NCI-H1092 treated with DMSO at 0.1 percent for 48 hours (cell line): Measurements from ENCODE around the gene TAGLN3.
"Not testable (repeated sequence)": the region's sequence is repeated elsewhere in the genome, so short reads cannot be mapped to it uniquely, and the experiment has no call there.

Experiments used
- DNase-seq: peaks from one replicate; lab custom pipeline; 2025; lab: John Stamatoyannopoulos, UW

Gene TAGLN3

GRCh38 chr3:112010636-112011035, 11.9 kb downstream of the TAGLN3 start:
- DNase-seq: peak; percentile 89

GRCh38 chr3:112011376-112011940, 12.7 kb downstream of the TAGLN3 start:
- DNase-seq: no peak

- peak; percentile 41 for DNase-seq
Measured at GRCh38 chr3:112012205-112012992, 13.7 kb downstream of the TAGLN3 start.

GRCh38 chr3:112013058-112013783, 14.5 kb downstream of the TAGLN3 start:
- no peak for DNase-seq

GRCh38 chr3:112013784-112014143, 15.0 kb downstream of the TAGLN3 start:
- DNase-seq: no peak

GRCh38 chr3:112017091-112017490, 18.4 kb downstream of the TAGLN3 start:
- DNase-seq: no peak

- DNase-seq: no peak
Measured at GRCh38 chr3:112018712-112019111, 20.0 kb downstream of the TAGLN3 start.

GRCh38 chr3:112019716-112020115, 21.0 kb downstream of the TAGLN3 start:
- no peak for DNase-seq

- DNase-seq: no peak
Measured at GRCh38 chr3:112020674-112021085, 22.0 kb downstream of the TAGLN3 start.

GRCh38 chr3:112027142-112027541, 28.4 kb downstream of the TAGLN3 start:
- DNase-seq: no peak

GRCh38 chr3:112027826-112028225, 29.1 kb downstream of the TAGLN3 start:
- DNase-seq: peak; percentile 25

GRCh38 chr3:112030901-112031300, 32.2 kb downstream of the TAGLN3 start:
- no peak for DNase-seq

GRCh38 chr3:112032098-112032731, 33.5 kb downstream of the TAGLN3 start:
- peak; percentile 79 for DNase-seq

- DNase-seq: no peak
Measured at GRCh38 chr3:112034436-112034835, 35.7 kb downstream of the TAGLN3 start, which contains the start of gene TMPRSS7. TSS of gene TMPRSS7 (plus strand) at chr3:112034736. CDS start at chr3:112034846, 110 bp downstream.

GRCh38 chr3:112035241-112035640, 36.5 kb downstream of the TAGLN3 start:
- no peak for DNase-seq

GRCh38 chr3:112037194-112037593, 38.5 kb downstream of the TAGLN3 start:
- not testable (repeated sequence) for DNase-seq

- peak; percentile 13 for DNase-seq
Measured at GRCh38 chr3:112038863-112039262, 40.1 kb downstream of the TAGLN3 start.

GRCh38 chr3:112041321-112041720, 42.6 kb downstream of the TAGLN3 start:
- peak; percentile 34 for DNase-seq

GRCh38 chr3:112042842-112043280, 44.1 kb downstream of the TAGLN3 start:
- DNase-seq: peak; percentile 100

- DNase-seq: peak; percentile 95
Measured at GRCh38 chr3:112043621-112044201, 45.0 kb downstream of the TAGLN3 start.

- no peak for DNase-seq
Measured at GRCh38 chr3:112046599-112046998, 47.9 kb downstream of the TAGLN3 start.

GRCh38 chr3:112047264-112047663, 48.5 kb downstream of the TAGLN3 start:
- no peak for DNase-seq
